HepG2 (cell line): Measurements from ENCODE around the gene LSS. TPM values are rescaled to one million over a fixed set of nuclear protein-coding genes. Genes with fewer than 3 reads are reported as not detected.

Source experiments
- ELF4 ChIP-seq: sonication (generic); formaldehyde crosslinking; IDR thresholded peaks from 2 replicates; pipeline ENCODE4 v1.5.0; 2020; ENCODE audit warnings: missing genetic modification reagents, mild to moderate bottlenecking, moderate library complexity, borderline replicate concordance
- FOXK1 ChIP-seq: sonication (generic); formaldehyde crosslinking; IDR thresholded peaks from 2 replicates; pipeline ENCODE4 v1.4.0; 2020; ENCODE audit warnings: low read depth, missing genetic modification reagents, borderline replicate concordance
- NFAT5 ChIP-seq: sonication (generic); formaldehyde crosslinking; IDR thresholded peaks from 2 replicates; pipeline ENCODE4 v1.4.0; 2020; ENCODE audit warnings: missing genetic modification reagents
- POLR2A ChIP-seq, 2 experiments: IDR thresholded peaks; 2 replicates each; pipeline ENCODE4 v1.6.1; 2011; ENCODE audit warnings: low read depth in 2 of 2, low read length in 2 of 2, mild to moderate bottlenecking in 1 of 2, moderate library complexity in 1 of 2; ENCODE audit not compliant: insufficient read depth in 1 of 2
- ZFYVE20 ChIP-seq: sonication (generic); formaldehyde crosslinking; IDR thresholded peaks from 2 replicates; pipeline ENCODE4 v1.8.0; 2023; ENCODE audit warnings: low read depth, mild to moderate bottlenecking, moderate library complexity, missing genetic modification reagents, borderline replicate concordance
- ZNF710 ChIP-seq: sonication (generic); formaldehyde crosslinking; IDR thresholded peaks from 2 replicates; pipeline ENCODE4 v1.5.0; 2020; ENCODE audit warnings: mild to moderate bottlenecking, missing genetic modification reagents, borderline replicate concordance
- polyA plus RNA-seq, 8 experiments: library from polyadenylated mRNA; depleted of rRNA in 3 of 8; stranded (reverse) in 7 of 8; unstranded in 1 of 8; fragments of >200 nt; fragmentation: Illumina TruSeq in 4 of 8; extraction: Trizol in 4 of 8; gene quantifications; 2 replicates each; pipeline versions ENCODE4 v1.2.1 to v1.2.3, GENCODE V29; 2011 to 2016; ENCODE audit warnings: low read depth in 4 of 8, missing spikeins in 1 of 8, mixed read lengths in 1 of 8; ENCODE audit not compliant: insufficient read depth in 1 of 8
- total RNA-seq, 5 experiments: library from RNA; depleted of rRNA; stranded (reverse); fragments of >200 nt; fragmentation: Illumina TruSeq; extraction: Trizol; gene quantifications; 2 replicates each; pipeline ENCODE4 v1.2.3, GENCODE V29; 2016; ENCODE audit warnings: low read depth in 1 of 5
- TF ChIP-seq, protein P1 (sequence below): sonication (generic); formaldehyde crosslinking; conservative IDR thresholded peaks from 2 replicates; pipeline ENCODE4 v1.4.0; 2020; ENCODE audit warnings: missing genetic modification reagents

Gene LSS
- total and polyA plus RNA-seq, 2 of the 13 experiments (the other 11 are each of a cell fraction or from before 2014, with no cell fraction given), result 72.6 to 113 TPM

DNA sequence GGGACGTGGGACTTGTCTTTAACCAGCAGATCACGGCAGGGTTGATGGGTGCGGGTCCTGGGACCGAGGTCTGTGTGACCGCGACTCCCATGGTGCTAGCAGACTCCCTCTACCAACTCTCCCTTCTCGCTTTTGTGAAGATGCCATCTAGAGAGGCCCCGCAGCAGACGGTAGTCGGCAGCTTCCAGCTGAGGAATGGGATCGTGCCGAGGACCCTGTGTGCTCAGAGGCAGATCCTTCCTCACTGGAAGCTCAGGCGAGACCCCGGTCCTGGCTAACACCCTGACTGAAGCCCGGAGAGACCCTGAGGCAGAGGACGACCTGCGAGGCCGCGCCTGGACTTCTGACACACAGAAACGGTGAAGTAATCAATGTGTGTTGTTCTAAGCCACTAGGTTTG is 31.8 kb downstream of the LSS start (continued):
- TF ChIP-seq ZNF710 (no peak), FOXK1 (CRISPR knock-in tag) (no peak), POLR2A (IDR thresholded peaks at IDR 0.05; ENCODE audit: insufficient read depth in 1 of 2, low read depth in 2 of 2, low read length in 2 of 2) (no peak), ZFYVE20 (CRISPR knock-in tag) (no peak), ELF4 (CRISPR knock-in tag) (no peak), NFAT5 (no peak)
- TF ChIP-seq, protein P1, sequence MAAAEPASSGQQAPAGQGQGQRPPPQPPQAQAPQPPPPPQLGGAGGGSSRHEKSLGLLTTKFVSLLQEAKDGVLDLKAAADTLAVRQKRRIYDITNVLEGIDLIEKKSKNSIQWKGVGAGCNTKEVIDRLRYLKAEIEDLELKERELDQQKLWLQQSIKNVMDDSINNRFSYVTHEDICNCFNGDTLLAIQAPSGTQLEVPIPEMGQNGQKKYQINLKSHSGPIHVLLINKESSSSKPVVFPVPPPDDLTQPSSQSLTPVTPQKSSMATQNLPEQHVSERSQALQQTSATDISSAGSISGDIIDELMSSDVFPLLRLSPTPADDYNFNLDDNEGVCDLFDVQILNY (CRISPR knock-in tag), result no peak
- TF ChIP-seq, all 625 proteins: peak for 0
